ENCODE results near the gene PDE11A. TPM values are rescaled to one million over a fixed set of nuclear protein-coding genes. Genes with fewer than 3 reads are reported as not detected.

PDE11A gene
- polyA plus RNA-seq (2011; rRNA removed) (0.53 and 1.2 TPM in 2 replicates), polyA minus RNA-seq (2011; rRNA and poly(A)+ RNA removed) (0.87 and 1.6 TPM in 2 replicates)

DNA sequence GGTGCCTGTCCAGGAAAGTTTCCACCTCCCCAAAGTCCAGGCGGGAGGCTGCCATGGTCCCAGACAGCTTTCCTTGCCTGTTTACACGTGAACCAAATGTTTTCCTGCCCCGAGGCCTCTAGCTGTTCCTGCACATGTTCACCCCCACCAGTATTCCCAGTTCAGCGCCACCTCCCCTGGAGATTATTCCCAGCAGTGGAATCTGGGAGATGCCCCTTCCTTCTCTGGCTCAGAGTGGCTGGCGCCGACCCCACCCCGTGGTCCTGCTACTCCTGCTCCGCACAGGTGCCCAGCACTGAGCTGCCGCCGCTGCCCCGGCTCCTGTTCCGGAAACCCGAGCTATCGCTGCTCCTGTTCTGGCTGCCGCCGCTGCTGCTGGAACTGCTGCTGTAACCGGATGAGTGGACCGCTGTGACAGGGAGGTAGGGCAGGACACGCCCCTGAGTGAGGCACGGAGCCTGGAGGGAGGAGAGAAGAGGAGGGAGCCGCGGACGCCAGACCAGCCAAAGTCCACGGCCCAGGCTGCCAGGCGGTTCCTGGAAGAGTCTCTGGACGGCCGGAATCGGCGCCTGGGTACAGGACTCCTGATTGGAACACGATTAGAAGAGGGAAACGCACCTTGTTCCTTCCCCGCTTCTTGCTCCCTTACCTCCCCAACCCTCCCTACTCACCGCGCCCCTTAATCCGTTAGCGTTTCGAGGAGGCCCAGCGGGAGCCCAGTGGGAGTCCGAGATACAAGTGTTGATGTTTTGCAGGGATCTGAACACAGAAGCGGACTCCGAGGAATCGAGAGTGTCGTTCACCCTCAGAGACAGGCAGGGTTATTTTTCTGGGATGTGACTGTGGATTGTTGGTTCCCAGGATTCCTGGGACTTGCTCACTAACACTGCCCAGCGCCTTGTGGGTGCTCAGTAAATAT lies at the start of gene PDE11A:
PDE11A (minus strand) TSS at position 395 of the 919 bp plus-strand sequence; CDS start at position 55, 340 bp downstream.
- peak; percentile 40 for DNase-seq (ENCODE audit: low read depth)
- H3K27me3 ChIP-seq (ENCODE audit: control insufficient read depth, insufficient read depth, low read length): no peaks in the 10 kb centered on the region
- ChIA-PET POLR2A (no interaction called here), CTCF (interaction anchor here (0.7 to 1.1 kb wide), 3 partner anchors 17 to 83 kb away, joined by 4 to 5 read pairs (median 4); no protein-coding TSS in a partner anchor)
- TF ChIP-seq, protein P1, sequence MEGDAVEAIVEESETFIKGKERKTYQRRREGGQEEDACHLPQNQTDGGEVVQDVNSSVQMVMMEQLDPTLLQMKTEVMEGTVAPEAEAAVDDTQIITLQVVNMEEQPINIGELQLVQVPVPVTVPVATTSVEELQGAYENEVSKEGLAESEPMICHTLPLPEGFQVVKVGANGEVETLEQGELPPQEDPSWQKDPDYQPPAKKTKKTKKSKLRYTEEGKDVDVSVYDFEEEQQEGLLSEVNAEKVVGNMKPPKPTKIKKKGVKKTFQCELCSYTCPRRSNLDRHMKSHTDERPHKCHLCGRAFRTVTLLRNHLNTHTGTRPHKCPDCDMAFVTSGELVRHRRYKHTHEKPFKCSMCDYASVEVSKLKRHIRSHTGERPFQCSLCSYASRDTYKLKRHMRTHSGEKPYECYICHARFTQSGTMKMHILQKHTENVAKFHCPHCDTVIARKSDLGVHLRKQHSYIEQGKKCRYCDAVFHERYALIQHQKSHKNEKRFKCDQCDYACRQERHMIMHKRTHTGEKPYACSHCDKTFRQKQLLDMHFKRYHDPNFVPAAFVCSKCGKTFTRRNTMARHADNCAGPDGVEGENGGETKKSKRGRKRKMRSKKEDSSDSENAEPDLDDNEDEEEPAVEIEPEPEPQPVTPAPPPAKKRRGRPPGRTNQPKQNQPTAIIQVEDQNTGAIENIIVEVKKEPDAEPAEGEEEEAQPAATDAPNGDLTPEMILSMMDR (IDR thresholded peaks at IDR 0.05; ENCODE audit: insufficient read depth, low read depth, low read length): no peak
- H3K4me3 ChIP-seq (ENCODE audit: low read depth, low read length): peak within 1 kb of the TSS; percentile 43
- H3K36me3 ChIP-seq (ENCODE audit: control insufficient read depth, insufficient read depth, low read length): no peaks in the 10 kb centered on the region

DNA sequence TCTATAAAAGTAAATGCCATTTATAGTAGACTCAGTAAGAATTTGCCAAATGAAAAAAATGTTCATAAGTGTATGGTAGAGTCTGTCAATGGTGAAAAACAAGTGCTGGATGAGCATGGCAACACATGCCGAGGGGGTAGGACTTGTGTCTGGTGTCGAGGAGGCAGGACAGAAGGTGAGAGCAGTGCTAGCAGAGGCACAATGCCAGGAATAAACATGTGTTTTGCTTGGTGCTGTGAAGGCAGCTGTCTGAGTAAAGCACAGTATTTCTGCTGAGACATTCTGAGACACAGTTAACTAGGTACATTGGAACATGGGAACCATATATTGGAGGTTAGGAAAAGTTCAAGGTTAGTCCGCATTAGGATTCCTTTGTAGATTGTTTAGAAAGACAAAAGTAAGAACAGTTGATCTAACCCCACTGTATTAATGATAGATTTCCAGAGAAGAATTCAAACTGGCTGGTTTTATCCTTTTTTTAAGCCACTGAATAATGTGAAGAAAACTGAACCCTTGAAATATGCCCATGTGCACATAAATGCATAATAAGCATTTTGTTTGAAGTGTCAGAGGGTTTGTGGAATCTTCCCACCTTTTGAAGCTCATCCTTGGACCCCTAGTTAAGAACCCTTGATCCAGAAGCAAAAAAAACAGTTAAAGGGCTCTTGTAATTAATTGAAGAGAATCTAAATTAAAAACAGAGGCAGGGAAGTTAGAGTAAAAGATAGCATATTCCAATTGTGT lies 46.8 kb upstream of the PDE11A start:
- TF ChIP-seq, protein P1 (IDR thresholded peaks at IDR 0.05; ENCODE audit: insufficient read depth, low read depth, low read length): no peak
- DNase-seq (ENCODE audit: low read depth): no peak
- ChIA-PET POLR2A (no interaction called here), CTCF (interaction anchor here (0.9 to 2.7 kb wide), 4 partner anchors 13 to 299 kb away, joined by 3 to 9 read pairs (median 3); no protein-coding TSS in a partner anchor)
- Histone ChIP-seq H3K36me3 (ENCODE audit: control insufficient read depth, insufficient read depth, low read length) (peaks cover 4% of the 10 kb centered on the region), H3K27me3 (ENCODE audit: control insufficient read depth, insufficient read depth, low read length) (no peaks in the 10 kb centered on the region), H3K4me3 (ENCODE audit: low read depth, low read length) (no peak overlapping the region)

DNA sequence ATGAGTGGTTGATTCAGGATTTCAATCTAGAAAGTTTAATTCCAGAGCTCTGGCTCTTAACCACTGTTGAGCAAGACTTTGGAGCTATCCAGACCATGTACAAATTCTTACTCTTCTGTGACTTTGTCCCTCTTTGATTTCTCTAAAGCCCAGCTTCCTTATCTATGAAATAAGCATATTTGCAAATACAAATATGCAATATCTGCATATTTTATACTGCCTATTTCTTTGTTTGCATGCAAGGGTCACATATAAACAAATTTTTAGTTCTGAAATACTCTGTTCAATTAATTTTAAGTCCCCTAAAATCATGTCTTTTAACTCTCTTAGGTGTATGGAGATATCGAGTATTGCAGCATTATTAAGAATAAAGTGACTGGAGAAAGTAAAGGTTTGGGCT lies 45.1 kb upstream of the PDE11A start:
- TF ChIP-seq, protein P1 (IDR thresholded peaks at IDR 0.05; ENCODE audit: insufficient read depth, low read depth, low read length): no peak
- no peak overlapping the region for H3K4me3 ChIP-seq (ENCODE audit: low read depth, low read length)
- CTCF ChIA-PET: interaction anchor here (2.1 kb wide), 1 partner anchor 14 kb away, joined by 10 read pairs; no protein-coding TSS in a partner anchor
- POLR2A ChIA-PET: no interaction called here
- DNase-seq (ENCODE audit: low read depth): no peak
- H3K36me3 ChIP-seq (ENCODE audit: control insufficient read depth, insufficient read depth, low read length): peaks cover 4% of the 10 kb centered on the region
- H3K27me3 ChIP-seq (ENCODE audit: control insufficient read depth, insufficient read depth, low read length): no peaks in the 10 kb centered on the region

DNA sequence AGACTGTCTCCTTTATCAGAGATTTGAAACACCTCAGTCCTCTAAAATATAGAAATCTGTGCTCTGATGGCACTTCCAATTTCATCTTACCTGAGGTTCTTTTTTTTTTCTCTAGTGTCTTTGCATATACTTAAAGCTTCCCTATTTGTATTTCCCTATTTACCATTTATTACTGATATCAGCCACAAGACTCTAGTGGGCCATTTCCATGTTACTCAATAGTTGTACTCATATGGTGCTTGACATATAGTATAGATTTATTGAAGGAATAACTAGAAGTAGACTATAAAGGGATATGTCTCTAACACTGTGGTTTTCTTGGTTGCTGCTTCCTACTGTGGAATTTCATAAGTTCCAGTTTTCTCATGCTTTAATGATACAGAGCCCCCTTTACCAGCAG lies 42.7 kb upstream of the PDE11A start:
- Histone ChIP-seq H3K27me3 (ENCODE audit: control insufficient read depth, insufficient read depth, low read length) (no peaks in the 10 kb centered on the region), H3K4me3 (ENCODE audit: low read depth, low read length) (no peak overlapping the region), H3K36me3 (ENCODE audit: control insufficient read depth, insufficient read depth, low read length) (peaks cover 2% of the 10 kb centered on the region; the same call in 1 of the 2 replicates)
- CTCF ChIA-PET: interaction anchor here (1.1 kb wide), 1 partner anchor 10 kb away, joined by 7 read pairs; no protein-coding TSS in a partner anchor
- POLR2A ChIA-PET: no interaction called here
- no peak for DNase-seq (ENCODE audit: low read depth)
- TF ChIP-seq, protein P1 (IDR thresholded peaks at IDR 0.05; ENCODE audit: insufficient read depth, low read depth, low read length): no peak

Data from BJ (cell line).